ENCODE measurements around the gene DUOXA1.

GRCh38 chr15:45114076-45114750 lies 15.5 kb downstream of the DUOXA1 start, which contains the start of the genes DUOX2 and DUOXA2:
- TF ChIP-seq POLR2A (IDR thresholded peaks at IDR 0.05; ENCODE audit: low read length) (no peak), GATA1 (IDR thresholded peaks at IDR 0.05; ENCODE audit: low read depth, low read length) (no peak)
